HG03575 (cell line): Measurements from ENCODE around the gene DDA1.
A peak's percentile ranks its signal among the peaks of the same experiment; 100 is the strongest.
"Not testable (repeated sequence)": the region's sequence is repeated elsewhere in the genome, so short reads cannot be mapped to it uniquely, and the experiment has no call there.

Source experiments
- ATAC-seq: cut with Tn5 transposase; IDR thresholded peaks from one replicate; pipeline ENCODE4 v1.9.1; 2021; ENCODE audit not compliant: unreplicated experiment, insufficient number of reproducible peaks, low FRiP score; ENCODE audit errors: extremely low read depth

Gene DDA1

DNA sequence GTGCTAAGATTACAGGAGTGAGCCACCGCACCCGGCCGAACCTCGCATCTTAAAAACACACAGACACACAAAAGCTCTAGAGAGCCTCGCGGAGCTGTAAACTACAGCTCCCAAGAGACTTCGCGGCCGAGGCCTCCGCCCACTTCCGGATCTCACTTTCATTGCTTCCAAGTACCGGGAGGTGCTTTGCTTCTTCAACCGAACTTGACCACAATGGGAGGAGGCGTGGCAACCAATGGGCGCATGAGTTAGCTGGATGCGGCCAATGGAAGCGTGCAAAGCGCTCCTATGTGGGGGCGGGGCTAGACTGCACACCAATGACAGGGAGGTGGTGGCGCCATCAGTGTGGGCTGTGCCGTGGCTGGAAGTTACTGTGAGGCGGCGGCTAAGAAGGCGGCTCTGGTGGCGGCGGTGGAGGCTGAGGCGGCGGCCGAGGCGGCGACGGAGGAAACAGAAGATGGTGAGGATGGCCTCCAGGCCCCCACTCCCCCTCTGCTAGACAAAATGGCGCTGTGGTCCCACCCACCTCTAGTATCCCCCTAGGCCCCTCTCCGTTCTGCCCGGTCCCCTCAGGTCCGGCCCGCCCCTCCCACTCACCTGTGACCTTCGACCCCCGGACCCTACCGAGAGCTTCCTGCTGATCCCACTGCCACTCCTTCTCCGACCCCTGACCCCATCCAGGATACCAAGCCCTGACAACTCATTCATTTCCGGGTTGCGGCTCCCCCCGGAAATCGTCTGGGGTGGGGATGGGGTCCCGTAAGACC is at the start of gene DDA1:
Gene DDA1, plus strand, starts transcription at position 366 of the 767 bp plus-strand sequence. Its CDS starts 92 bp downstream, at position 458.
- ATAC-seq = no peak

DNA sequence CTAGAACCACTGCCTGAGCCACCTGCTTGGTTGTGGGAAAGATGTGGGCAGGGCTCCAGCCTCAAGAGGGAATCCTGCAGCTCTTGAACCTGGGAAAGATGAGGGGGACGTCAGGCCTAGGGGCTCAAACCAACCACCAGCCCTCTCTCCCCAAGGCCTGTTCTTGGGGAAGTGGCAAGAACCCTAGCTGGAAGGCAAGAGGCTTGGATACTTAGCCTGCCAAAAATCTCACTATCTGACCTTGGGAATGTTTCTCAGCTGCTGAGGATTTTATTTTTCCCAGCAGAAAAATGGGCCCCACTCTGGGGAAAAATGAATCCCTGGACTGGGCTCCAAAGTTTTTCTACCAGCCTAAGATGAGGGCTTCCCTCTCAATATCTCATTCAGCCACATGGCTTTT is 49.4 kb upstream of the DDA1 start:
- no peak for ATAC-seq

DNA sequence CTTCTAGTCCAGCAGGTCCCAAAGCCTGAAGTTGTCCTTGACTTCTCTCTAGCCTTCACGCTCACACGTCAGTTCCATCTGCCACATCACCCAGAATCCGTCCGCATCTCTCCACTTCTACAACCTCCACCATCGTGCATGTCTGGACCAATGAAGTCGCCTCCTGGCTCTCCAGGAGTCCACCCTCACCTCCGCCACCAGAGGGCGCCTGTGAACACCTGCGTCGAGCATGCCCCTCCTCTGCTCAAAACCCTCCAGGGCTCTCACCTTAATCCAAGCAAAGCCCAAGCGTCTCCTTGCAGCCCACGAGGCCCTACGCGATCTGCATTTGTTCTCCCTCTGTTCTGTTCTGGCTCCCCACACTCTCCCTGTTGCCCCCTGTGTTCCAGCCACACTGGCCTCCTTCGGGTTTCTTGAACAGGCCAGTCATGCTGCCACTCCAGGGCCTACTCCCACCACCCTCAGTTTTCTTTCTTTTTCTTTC is 48.5 kb upstream of the DDA1 start:
- ATAC-seq = no peak

GRCh38 chr19:17262557-17262956 is 46.8 kb upstream of the DDA1 start:
- ATAC-seq = no peak

- ATAC-seq = no peak
Observed at GRCh38 chr19:17263712-17264640, 45.4 kb upstream of the DDA1 start.

GRCh38 chr19:17264641-17264979 is 44.8 kb upstream of the DDA1 start, which contains the start of gene USHBP1:
USHBP1 (minus strand) TSS chr19:17264745; CDS start chr19:17264299, 446 bp downstream.
- no peak for ATAC-seq

GRCh38 chr19:17266026-17266425 is 43.3 kb upstream of the DDA1 start:
- no peak for ATAC-seq

- ATAC-seq = peak; percentile 17
Observed at GRCh38 chr19:17266589-17266974, 42.8 kb upstream of the DDA1 start.

DNA sequence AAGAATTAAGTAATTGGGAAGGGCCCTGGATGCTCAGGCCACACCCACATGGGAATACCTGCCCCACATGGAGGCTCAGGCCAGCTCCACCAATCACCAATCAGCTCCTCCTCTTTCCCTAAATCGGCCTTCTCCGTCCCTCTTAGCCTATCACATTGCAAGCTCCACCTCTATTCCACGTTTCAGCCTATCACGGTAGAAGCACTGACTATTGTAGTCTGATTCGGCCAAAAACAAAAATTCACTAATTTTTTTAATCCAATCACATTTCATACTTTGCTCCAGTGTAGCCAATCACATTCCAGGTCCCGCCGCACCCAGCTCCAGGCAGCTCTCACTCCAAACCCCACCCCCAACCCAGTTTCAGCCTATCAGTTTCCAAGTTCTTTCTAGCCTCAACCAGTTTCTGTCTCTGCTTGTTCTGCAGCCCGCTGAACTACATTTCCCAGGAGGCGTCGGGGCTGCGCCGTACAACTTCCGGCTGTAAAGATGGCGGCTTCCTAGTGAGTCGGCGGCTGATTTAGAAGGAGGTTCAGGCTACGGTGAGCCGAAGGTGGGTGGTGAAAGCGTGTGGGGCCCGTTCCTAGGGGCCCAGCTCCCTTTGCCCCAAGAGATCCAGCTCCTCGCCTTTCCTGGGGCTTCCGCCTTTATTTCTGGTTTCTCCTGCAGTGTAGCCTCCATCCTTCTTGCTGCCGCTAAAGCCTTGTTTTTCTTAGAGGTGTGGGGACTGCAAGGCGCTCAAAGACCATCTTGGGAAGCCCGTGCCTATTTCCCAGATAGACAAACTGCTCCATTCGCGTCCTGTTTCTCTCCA is 42.2 kb upstream of the DDA1 start, which contains the start of gene BABAM1:
Gene BABAM1, plus strand, starts transcription at position 469 of the 814 bp plus-strand sequence. CDS start 1,364 bp downstream, outside the sequence.
- peak; percentile 83 for ATAC-seq

DNA sequence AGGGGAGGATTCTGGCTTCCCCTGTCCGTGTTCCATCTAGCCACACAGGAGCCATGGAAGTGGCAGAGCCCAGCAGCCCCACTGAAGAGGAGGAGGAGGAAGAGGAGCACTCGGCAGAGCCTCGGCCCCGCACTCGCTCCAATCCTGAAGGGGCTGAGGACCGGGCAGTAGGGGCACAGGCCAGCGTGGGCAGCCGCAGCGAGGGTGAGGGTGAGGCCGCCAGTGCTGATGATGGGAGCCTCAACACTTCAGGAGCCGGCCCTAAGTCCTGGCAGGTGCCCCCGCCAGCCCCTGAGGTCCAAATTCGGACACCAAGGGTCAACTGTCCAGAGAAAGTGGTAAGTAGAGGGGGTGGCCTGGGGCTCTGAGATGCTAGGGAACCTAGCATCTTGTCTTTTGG is 40.6 kb upstream of the DDA1 start:
- no peak for ATAC-seq

DNA sequence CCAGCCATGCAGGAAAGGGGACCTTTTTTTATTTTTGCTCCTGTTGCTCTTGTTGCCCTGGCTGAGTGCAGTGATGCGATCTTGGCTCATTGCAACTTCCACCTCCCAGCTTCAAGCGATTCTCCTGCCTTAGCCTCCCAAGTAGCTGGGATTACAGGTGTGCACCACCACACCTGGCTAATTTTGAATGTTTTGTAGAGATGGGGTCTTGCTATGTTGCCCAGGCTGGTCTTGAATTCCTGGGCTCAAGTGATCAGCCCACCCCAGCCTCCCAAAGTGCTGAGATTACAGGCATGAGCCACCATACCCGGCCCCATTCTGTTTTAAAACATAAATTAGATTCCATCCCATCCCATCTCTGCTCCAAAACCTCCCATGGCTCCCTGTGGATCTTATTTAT is 34.5 kb upstream of the DDA1 start:
- not testable (repeated sequence) for ATAC-seq

DNA sequence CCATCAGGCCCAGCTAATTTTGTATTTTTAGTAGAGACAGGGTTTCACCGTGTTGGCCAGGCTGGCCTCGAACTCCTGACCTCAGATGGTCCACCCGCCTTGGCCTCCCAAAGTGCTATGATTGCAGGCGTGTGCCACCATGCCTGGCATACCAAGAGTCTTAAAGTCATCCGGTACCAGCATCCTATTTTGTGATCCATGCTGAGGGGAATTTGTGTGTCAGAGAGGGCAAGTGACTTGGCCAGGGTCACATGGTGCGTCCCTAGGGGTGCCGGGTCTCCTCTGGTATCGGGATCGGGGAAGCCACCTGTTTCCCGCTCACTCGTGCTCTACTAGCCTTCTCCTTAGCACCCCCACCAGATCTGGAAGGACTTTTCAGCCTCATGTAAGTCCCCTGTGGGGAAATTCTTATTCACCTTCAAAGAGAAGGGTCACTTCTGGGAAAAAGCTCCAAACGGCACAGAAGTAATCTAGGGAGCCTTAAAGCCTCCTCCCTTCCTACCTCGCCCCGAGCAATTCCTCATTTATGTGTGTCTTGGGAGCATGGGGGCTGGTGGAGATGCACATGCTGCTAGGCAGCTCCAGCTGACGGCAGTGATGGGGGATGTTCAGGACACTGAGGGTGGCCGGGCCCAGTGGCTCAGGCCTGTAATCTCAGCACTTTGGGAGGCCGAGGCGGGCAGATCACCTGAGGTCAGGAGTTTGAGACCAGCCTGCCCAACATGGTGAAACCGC is 33.8 kb upstream of the DDA1 start:
- ATAC-seq = no peak

DNA sequence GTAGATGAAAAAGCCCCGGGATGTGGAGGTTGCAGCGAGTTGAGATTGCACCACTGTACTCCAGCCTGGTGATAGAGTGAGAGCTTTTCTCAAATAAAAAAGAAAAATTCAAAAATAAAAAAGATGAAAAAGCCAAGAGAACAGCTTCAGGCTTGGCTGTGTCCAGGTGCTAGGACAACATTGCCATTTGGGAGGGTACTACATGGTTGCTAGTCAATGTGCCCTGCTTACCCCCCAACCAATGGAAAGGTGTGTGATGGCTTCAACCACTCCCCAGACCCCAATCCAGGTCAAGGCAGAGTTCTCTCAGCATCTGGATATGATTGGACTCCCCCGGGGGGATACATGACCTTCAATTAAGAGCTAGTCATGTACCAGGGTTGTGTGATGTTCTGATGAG is 29.9 kb upstream of the DDA1 start:
- no peak for ATAC-seq

DNA sequence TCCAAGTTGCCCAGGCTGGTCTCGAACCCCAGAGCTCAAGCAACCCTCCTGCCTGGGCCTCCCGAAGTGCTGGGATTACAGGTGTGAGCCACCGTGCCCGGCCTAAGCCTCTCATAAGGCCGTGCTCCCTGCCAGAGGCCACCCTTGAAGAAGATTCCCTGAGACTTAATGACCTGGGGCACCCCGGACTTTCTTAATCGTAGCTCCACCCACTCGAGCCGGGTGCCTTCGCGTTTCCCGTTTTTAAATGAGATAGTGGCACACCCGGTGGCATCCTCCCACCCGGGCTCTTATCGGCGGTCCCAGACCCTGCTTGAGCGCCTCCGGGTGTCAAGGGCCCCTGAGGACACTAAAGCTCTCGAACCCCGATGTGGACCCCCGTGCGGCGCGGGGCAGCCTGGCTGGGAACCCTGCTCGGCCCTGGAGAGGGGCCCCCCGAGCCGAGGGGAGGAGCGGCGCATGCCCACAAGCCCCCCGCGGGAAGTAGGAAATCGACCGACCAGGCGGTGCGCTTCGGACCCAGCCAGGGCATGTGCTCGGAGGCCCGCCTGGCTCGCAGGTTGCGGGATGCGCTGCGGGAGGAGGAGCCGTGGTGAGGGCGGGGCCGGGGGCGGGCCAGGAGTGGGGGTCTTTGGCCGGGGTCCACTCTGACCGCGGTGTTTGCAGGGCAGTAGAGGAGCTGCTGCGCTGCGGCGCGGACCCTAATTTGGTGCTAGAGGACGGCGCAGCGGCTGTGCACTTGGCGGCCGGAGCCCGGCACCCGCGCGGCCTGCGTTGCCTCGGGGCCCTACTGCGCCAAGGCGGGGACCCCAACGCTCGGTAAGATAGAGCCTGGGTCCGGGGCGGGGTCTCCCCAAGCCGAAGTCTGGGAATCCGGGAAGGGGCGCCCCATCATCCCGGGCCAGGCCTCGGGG is 27.7 kb upstream of the DDA1 start, which contains the start of gene ANKLE1:
Gene ANKLE1, plus strand, starts transcription at position 511 of the 914 bp plus-strand sequence. Its CDS starts 20 bp downstream, at position 531.
- no peak for ATAC-seq

DNA sequence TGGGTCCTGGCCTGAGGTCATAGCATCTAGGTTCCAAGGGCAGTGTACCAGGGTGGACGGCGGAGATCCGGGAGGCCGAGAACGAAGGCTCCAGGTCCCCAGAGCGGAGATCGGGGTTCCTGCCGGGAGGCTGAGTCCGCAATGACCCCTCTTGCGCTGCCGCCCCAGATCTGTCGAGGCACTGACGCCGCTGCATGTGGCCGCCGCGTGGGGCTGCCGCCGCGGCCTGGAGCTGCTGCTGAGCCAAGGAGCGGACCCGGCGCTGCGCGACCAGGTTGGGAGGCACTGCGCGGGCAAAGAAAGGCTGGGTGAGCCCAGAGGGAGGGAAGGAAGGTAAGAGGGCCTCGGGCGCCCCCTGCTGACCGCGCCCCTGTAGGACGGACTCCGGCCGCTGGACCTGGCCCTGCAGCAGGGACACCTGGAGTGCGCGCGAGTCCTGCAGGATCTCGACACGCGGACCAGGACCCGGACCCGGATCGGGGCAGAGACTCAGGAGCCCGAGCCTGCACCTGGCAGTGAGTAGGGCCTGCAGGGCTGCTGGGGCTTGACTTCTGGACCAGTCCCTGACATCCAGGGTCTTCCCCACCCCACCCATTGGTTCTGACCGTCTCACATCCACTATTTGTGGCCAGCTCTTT is 26.8 kb upstream of the DDA1 start:
- ATAC-seq = no peak

DNA sequence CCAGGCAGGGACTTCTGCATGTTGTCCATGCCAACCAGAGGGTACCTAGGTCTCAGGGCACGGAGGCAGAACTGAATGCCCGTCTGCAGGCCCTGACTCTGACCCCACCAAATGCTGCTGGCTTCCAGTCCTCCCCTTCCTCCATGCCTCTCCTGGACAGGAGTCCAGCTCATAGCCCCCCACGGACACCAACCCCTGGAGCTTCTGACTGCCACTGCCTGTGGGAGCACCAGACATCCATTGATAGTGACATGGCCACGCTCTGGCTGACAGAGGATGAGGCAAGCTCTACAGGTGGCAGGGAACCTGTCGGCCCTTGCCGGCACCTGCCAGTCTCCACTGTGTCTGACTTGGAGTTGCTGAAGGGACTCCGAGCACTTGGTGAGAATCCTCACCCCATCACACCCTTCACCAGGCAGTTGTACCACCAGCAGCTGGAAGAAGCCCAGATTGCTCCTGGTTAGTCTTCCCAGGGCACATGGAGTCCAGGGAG is 25.8 kb upstream of the DDA1 start:
- no peak for ATAC-seq
